Parathyroid adenoma (tissue), 2 donors: ENCODE measurements around the gene ACTR3C.
A peak's percentile ranks its signal among the peaks of the same experiment; 100 is the strongest.

Source experiments
- H2AFZ ChIP-seq: fragments of 300-600 bp; sonication (generic); one replicate; pipeline ENCODE4 v1.7.0; 2017; ENCODE audit warnings: antibody characterized with exemption, mild to moderate bottlenecking
- H3K27ac ChIP-seq: fragments of 300-600 bp; sonication (generic); one replicate; pipeline ENCODE4 v1.7.0; 2017
- H3K27me3 ChIP-seq: fragments of 300-600 bp; sonication (generic); one replicate; pipeline ENCODE4 v1.7.0; 2017; ENCODE audit warnings: low read length; ENCODE audit not compliant: control insufficient read depth, insufficient read depth
- H3K36me3 ChIP-seq: fragments of 300-600 bp; sonication (generic); one replicate; pipeline ENCODE4 v1.7.0; 2017; ENCODE audit warnings: low read length; ENCODE audit not compliant: control insufficient read depth, insufficient read depth
- H3K4me1 ChIP-seq: fragments of 300-600 bp; sonication (generic); one replicate; pipeline ENCODE4 v1.7.0; 2017; ENCODE audit warnings: control low read depth
- H3K4me2 ChIP-seq: fragments of 300-600 bp; sonication (generic); one replicate; pipeline ENCODE4 v1.7.0; 2017; ENCODE audit warnings: low read length
- H3K4me3 ChIP-seq: fragments of 300-600 bp; sonication (generic); one replicate; pipeline ENCODE4 v1.7.0; 2017; ENCODE audit warnings: low read depth, low read length
- H3K79me2 ChIP-seq: fragments of 300-600 bp; sonication (generic); one replicate; pipeline ENCODE4 v1.7.0; 2017; ENCODE audit warnings: control low read depth
- H3K9ac ChIP-seq: fragments of 300-600 bp; sonication (generic); one replicate; pipeline ENCODE4 v1.7.0; 2017; ENCODE audit warnings: mild to moderate bottlenecking
- H3K9me3 ChIP-seq: fragments of 300-600 bp; sonication (generic); one replicate; pipeline ENCODE4 v1.7.0; 2017; ENCODE audit warnings: low read length; ENCODE audit not compliant: control insufficient read depth
- TF ChIP-seq, protein P1 (sequence below): fragments of 300-600 bp; sonication (generic); IDR thresholded peaks from one replicate; pipeline ENCODE4 v1.7.0; 2017; ENCODE audit warnings: antibody characterized with exemption, mild to moderate bottlenecking
- donor health status: primary hyperparathyroidism.

ACTR3C gene

GRCh38 chr7:150367677-150368095, 44.3 kb upstream of the ACTR3C start:
- TF ChIP-seq, protein P1, sequence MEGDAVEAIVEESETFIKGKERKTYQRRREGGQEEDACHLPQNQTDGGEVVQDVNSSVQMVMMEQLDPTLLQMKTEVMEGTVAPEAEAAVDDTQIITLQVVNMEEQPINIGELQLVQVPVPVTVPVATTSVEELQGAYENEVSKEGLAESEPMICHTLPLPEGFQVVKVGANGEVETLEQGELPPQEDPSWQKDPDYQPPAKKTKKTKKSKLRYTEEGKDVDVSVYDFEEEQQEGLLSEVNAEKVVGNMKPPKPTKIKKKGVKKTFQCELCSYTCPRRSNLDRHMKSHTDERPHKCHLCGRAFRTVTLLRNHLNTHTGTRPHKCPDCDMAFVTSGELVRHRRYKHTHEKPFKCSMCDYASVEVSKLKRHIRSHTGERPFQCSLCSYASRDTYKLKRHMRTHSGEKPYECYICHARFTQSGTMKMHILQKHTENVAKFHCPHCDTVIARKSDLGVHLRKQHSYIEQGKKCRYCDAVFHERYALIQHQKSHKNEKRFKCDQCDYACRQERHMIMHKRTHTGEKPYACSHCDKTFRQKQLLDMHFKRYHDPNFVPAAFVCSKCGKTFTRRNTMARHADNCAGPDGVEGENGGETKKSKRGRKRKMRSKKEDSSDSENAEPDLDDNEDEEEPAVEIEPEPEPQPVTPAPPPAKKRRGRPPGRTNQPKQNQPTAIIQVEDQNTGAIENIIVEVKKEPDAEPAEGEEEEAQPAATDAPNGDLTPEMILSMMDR = no peak
- H3K4me2 ChIP-seq = peak overlapping the region; percentile 86
- H3K4me3 ChIP-seq = peak overlapping the region; percentile 88
- H3K9ac ChIP-seq = peak overlapping the region; percentile 94
- peaks cover 21% of the 10 kb centered on the region for H3K79me2 ChIP-seq
- H3K27ac ChIP-seq = peak overlapping the region; percentile 90
- H3K4me1 ChIP-seq = peaks cover 12% of the 10 kb centered on the region
- peak overlapping the region; percentile 100 for H2AFZ ChIP-seq
- H3K27me3 ChIP-seq = no peaks in the 10 kb centered on the region
- H3K36me3 ChIP-seq = no peaks in the 10 kb centered on the region
- H3K9me3 ChIP-seq = no peaks in the 10 kb centered on the region

GRCh38 chr7:150365673-150366398, 42.5 kb upstream of the ACTR3C start:
- no peaks in the 10 kb centered on the region for H3K27me3 ChIP-seq
- TF ChIP-seq, protein P1 = no peak
- H3K27ac ChIP-seq = no peak overlapping the region
- H3K9me3 ChIP-seq = no peaks in the 10 kb centered on the region
- H3K4me1 ChIP-seq = peaks cover 12% of the 10 kb centered on the region
- H3K4me2 ChIP-seq = peak overlapping the region; percentile 9
- no peak overlapping the region for H3K4me3 ChIP-seq
- H2AFZ ChIP-seq = no peak overlapping the region
- H3K79me2 ChIP-seq = peaks cover 7% of the 10 kb centered on the region
- H3K36me3 ChIP-seq = no peaks in the 10 kb centered on the region
- no peak overlapping the region for H3K9ac ChIP-seq

DNA sequence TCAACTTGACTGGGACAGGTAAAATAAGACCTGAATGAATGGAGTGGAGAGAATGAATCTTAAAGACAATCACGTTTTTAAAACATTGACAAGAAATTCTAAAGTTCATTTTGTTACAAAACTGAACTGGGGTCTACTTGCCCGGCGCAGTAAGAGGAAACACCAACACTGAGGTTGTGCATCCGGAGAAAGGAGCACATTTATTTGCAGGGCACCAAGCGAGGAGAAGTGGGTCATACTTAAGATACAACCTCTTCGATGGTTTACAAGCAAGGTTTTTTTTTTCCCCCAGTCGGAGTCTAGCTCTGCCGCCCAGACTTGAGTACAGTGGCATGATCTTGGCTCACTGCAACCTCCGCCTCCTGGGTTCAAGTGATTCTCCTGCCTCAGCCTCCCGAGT, 41.8 kb upstream of the ACTR3C start:
- peaks cover 10% of the 10 kb centered on the region for H3K4me1 ChIP-seq
- TF ChIP-seq, protein P1 = no peak
- H3K4me3 ChIP-seq = no peak overlapping the region
- H3K4me2 ChIP-seq = no peak overlapping the region
- H3K79me2 ChIP-seq = peaks cover 6% of the 10 kb centered on the region
- H3K9ac ChIP-seq = no peak overlapping the region
- H2AFZ ChIP-seq = no peak overlapping the region
- no peaks in the 10 kb centered on the region for H3K27me3 ChIP-seq
- no peak overlapping the region for H3K27ac ChIP-seq
- H3K9me3 ChIP-seq = no peaks in the 10 kb centered on the region
- no peaks in the 10 kb centered on the region for H3K36me3 ChIP-seq

DNA sequence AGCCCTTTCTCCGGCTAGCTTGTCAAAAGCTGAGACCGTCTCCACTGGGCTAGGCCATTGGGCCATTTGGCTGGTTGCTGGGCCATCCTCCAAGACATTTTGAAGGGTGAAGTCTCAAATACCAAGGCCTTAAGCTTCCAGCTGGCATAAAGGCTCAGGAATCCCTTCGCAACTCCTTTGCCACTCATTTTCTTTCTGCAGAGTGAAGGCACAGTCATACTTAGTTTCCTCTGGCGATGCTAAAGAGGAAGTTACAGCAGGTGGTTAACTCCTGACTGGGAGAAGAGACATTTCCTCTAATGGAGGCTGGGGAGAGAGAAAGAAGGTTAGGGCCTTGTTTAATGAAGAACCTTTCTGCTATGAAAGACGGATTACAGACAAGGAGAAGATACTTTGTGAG, 40.5 kb upstream of the ACTR3C start:
- Histone ChIP-seq H3K4me3 (no peak overlapping the region), H3K9me3 (no peaks in the 10 kb centered on the region), H3K36me3 (no peaks in the 10 kb centered on the region), H3K4me2 (no peak overlapping the region), H3K4me1 (peaks cover 3% of the 10 kb centered on the region), H3K27me3 (no peaks in the 10 kb centered on the region), H2AFZ (no peak overlapping the region), H3K79me2 (no peaks in the 10 kb centered on the region), H3K9ac (no peak overlapping the region), H3K27ac (no peak overlapping the region)
- TF ChIP-seq, protein P1 = no peak

- Histone ChIP-seq H3K4me1 (peaks cover 3% of the 10 kb centered on the region), H3K79me2 (no peaks in the 10 kb centered on the region), H3K27me3 (no peaks in the 10 kb centered on the region), H3K9me3 (no peaks in the 10 kb centered on the region), H3K36me3 (no peaks in the 10 kb centered on the region), H3K4me3 (no peak overlapping the region), H3K4me2 (no peak overlapping the region), H3K27ac (no peak overlapping the region), H3K9ac (no peak overlapping the region), H2AFZ (no peak overlapping the region)
- TF ChIP-seq, protein P1 = no peak
Observed at GRCh38 chr7:150363370-150363769, 40.0 kb upstream of the ACTR3C start.
